GM12872 (cell line): ENCODE measurements around the gene CDH8.

Source experiments
- TF ChIP-seq, protein P1 (sequence below): IDR thresholded peaks from 3 replicates; pipeline ENCODE4 v1.5.1; 2011; ENCODE audit warnings: low read depth, mild to moderate bottlenecking, low read length, moderate library complexity; ENCODE audit not compliant: insufficient read depth

CDH8 gene

DNA sequence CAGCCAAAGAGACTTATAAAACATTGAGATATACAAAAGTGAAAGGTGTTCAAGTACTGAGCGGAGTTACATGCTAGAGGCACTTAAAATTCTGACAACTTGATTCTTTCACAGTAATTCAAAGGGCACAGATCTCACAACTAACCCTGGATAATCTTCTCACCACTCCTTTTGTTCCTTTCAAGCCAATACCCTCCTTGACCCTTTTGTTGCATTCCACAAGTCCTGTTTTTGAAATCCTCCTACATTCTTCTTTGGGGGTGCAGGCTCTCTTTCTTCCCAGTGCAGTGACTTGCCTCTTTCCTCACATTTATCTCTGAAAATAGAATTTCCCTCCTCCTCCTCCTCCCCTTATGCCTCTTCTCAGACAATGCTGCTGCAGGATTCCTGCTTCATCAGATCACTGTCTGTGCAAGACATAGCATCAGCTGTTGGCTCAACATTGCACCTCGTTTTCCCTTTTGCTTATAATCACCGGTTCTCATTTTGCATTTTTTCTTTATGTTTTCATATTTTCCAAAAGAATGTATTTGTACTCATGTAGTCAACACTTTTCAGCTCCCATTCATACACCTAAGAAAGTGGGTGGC, 199.3 kb downstream of the CDH8 start:
- TF ChIP-seq, protein P1, sequence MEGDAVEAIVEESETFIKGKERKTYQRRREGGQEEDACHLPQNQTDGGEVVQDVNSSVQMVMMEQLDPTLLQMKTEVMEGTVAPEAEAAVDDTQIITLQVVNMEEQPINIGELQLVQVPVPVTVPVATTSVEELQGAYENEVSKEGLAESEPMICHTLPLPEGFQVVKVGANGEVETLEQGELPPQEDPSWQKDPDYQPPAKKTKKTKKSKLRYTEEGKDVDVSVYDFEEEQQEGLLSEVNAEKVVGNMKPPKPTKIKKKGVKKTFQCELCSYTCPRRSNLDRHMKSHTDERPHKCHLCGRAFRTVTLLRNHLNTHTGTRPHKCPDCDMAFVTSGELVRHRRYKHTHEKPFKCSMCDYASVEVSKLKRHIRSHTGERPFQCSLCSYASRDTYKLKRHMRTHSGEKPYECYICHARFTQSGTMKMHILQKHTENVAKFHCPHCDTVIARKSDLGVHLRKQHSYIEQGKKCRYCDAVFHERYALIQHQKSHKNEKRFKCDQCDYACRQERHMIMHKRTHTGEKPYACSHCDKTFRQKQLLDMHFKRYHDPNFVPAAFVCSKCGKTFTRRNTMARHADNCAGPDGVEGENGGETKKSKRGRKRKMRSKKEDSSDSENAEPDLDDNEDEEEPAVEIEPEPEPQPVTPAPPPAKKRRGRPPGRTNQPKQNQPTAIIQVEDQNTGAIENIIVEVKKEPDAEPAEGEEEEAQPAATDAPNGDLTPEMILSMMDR = no peak

DNA sequence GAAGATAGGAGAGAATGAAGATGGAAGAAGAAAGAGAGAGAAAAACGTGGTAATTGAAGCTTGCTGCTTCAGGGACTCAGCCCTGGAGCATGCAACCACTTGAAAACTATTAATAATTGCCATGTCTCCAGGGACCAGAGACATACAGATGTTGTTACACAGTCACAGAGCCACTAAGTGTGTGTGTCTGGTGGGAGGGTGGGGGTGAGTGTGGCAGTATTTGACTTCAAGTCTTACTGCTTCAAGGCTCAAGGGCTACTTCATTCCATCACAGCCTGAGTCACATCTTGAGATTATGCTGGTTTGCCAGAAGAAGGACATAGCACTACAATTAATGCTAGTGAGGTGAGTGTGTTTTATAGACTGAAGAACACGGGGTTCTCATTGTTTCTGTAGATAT, 202.2 kb downstream of the CDH8 start:
- TF ChIP-seq, protein P1 = no peak

DNA sequence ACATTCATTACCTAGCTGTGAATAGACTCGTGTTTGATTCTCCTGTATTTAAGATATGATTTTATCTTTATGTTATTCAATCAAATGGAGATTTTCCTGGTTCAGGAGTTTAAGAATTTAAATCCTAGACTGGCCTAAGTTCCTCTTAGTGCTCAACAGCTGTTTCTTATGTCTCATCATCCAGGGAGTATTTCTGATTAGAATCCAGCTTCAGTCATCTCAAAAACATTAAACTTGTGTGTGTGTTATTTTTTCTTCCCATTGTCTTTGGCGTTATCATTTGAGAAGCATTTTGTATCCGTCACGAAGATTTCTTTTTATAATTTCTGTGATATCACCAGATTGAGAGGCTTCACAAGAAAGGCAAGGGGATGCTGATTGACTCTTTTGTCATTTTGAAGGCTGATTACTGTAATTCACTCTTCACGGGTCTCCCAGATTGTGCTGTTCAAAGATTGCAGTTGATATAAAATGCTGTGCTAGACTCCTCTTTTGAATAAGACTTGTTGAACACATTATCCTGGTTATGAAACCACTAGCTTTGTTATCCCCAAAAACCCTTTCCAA, 204.8 kb downstream of the CDH8 start:
- TF ChIP-seq, protein P1 = no peak

DNA sequence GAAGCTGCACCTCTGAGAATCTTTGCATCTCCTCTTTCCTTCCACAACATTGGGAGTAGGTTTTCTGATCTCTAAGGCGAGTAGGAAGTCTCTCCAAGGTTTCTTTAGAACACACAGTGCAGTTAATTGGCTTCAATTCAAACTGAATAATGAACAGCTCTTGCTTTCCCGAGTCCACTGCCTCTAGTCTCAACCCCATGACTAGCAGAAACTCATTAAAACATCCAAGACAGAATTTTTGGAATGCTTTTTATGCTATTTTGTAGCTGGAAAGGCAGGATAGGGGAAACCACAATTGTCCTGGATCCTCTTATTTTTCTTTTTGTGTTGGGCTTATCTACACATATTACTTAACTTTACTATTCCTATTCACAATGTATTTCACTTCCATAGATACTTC, 206.6 kb downstream of the CDH8 start:
- TF ChIP-seq, protein P1 = no peak

DNA sequence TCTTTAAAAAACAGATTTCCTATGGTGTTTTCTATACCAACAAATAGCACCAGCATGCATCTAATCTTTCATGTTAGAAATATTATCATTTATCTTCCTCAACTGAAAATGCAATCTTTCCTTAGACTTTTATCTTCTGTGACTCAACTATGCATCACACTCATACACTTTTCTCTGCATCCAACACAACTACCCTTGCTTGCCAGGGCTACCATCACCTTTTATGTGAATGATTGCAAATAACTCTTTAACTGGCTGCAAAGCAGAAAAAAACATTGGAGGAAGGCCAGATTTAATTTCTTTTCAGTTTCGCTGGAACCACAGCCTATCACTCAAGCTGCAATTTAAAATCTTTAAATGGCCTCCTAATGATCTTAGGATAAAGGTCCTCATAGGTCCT, 212.9 kb downstream of the CDH8 start:
- TF ChIP-seq, protein P1 = no peak

DNA sequence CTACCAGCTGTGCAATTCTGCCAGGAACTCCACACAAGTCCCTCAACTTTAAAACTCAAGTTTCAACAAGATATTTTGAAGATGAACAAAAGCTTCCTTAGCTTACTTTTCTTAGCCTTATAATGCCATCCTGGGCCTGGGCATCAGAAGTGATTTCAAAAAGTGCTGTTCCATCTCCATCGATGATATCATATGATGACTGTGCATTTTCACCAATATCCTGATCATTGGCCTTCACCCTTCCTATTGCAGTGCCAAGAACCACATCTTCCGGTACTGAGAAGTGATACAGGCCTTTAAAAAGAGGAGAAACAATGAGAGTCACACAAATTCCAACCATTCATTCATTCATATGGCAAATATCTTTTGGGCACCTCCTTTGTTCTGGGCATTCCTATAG, 215.4 kb downstream of the CDH8 start:
- TF ChIP-seq, protein P1 = no peak

DNA sequence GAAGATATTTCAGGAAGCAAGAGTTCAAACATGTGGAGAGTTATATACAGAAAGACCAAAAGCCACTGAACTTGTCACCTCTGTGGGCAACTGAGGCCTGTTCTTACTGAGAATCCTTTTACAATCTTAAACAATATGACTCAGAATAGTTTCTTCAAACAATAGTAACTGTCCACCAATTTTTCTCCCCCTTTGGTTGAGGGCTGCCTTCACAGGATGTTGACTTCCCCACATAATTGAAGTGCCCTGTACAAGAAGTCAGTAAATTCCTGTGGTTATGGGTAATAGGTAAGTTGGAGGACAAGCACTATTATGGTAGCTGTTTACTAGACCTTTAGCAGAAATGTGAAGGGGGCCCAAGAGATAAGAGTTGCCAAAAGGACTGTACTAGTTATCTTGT, 215.8 kb downstream of the CDH8 start:
- TF ChIP-seq, protein P1 = no peak
